ENCODE results near the gene RCE1.

Gene RCE1

GRCh38 chr11:66892911-66893310 lies 49.7 kb downstream of the RCE1 start:
- H3K36me3 ChIP-seq (ENCODE audit: control insufficient read depth in 2 of 2, insufficient read depth in 2 of 2, low read length in 2 of 2): no peaks in the 10 kb centered on the region
- no peak overlapping the region for H3K9ac ChIP-seq (ENCODE audit: low read length in 2 of 2)
- H3K27me3 ChIP-seq (ENCODE audit: control insufficient read depth in 1 of 2, insufficient read depth in 2 of 2, low read length in 2 of 2): no peaks in the 10 kb centered on the region
- no peak overlapping the region for H3K4me3 ChIP-seq (ENCODE audit: low read length in 2 of 2)
- H3K4me1 ChIP-seq (ENCODE audit: control insufficient read depth, insufficient read depth, low read length): no peaks in the 10 kb centered on the region
- no peak overlapping the region for H3K27ac ChIP-seq (ENCODE audit: low read length)
- H3K9me3 ChIP-seq (ENCODE audit: control insufficient read depth in 2 of 2, low read length in 2 of 2): no peaks in the 10 kb centered on the region

DNA sequence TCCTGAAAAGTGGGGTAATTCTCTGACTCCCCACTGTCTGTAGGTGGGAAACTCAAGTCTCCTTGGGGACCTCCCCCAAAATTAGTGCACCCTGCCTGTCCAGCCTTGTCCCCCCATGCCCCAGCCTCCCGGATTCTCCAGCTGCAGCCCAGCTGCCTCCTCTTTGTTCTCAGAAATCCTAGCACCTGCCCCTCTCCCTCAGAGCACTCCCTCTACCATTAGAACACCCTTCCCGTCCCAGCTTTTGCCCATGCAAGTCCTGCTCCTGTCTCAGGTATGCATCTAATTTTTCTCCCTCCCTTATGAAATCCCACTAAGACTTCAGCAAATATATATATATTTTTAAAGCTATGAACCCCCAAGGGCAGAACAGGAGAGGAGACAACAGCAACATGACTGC lies 50.9 kb downstream of the RCE1 start:
- Histone ChIP-seq H3K4me1 (ENCODE audit: control insufficient read depth, insufficient read depth, low read length) (no peaks in the 10 kb centered on the region), H3K9ac (ENCODE audit: low read length in 2 of 2) (no peak overlapping the region), H3K36me3 (ENCODE audit: control insufficient read depth in 2 of 2, insufficient read depth in 2 of 2, low read length in 2 of 2) (no peaks in the 10 kb centered on the region)

More for the DNA sequence above, 50.9 kb downstream of the RCE1 start:
- Histone ChIP-seq H3K27me3 (ENCODE audit: control insufficient read depth in 1 of 2, insufficient read depth in 2 of 2, low read length in 2 of 2) (no peaks in the 10 kb centered on the region), H3K4me3 (ENCODE audit: low read length in 2 of 2) (no peak overlapping the region), H3K9me3 (ENCODE audit: control insufficient read depth in 2 of 2, low read length in 2 of 2) (no peaks in the 10 kb centered on the region), H3K27ac (ENCODE audit: low read length) (no peak overlapping the region)

Measured in stomach smooth muscle (tissue), 2 donors.